Measurements from ENCODE around the gene KCTD13.
"Not testable (repeated sequence)": the region's sequence is repeated elsewhere in the genome, so short reads cannot be mapped to it uniquely, and the experiment has no call there.

KCTD13 gene

GRCh38 chr16:29961127-29961478 lies 35.1 kb upstream of the KCTD13 start:
- no peak for DNase-seq (ENCODE audit: extremely low spot score)
- TF ChIP-seq CTCF (IDR thresholded peaks at IDR 0.05; ENCODE audit: control extremely low read depth, extremely low read depth, low read depth, missing control alignments) = no peak
- ChIA-PET CTCF (interaction anchor here (0.6 to 3.6 kb wide), 9 partner anchors 11 to 97 kb away, joined by 3 to 32 read pairs (median 4); partner anchors contain the start of gene TAOK2), POLR2A (interaction anchor here (0.7 kb wide), 1 partner anchor 31 kb away, joined by 8 read pairs; no protein-coding TSS in a partner anchor)

- POLR2A ChIA-PET; DNase-seq (ENCODE audit: extremely low spot score): not testable (repeated sequence)
- CTCF ChIA-PET = interaction anchor here (1.2 to 3.6 kb wide), 3 partner anchors 12 to 72 kb away, joined by 3 to 32 read pairs (median 4); partner anchors contain the start of gene TAOK2
Observed at GRCh38 chr16:29959821-29960220, 33.8 kb upstream of the KCTD13 start.

DNA sequence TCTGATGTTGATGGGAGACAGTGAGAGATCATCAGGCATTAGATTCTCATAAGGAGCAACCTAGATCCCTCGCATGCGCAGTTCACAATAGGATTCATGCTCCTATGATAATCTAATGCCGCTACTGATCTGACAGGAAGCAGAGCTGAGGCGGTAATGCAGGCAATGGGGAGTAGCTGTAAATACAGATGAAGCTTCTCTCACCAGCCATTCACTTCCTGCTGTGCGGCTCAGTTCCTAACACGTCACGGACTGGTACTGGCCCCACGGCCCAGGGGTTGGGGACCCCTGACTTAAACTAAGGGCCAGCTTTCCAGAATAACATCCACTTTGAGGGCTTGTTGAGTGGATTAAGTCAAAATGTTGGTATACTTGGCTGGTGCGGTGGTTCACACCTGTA lies 33.3 kb upstream of the KCTD13 start:
- ChIA-PET POLR2A (no interaction called here), CTCF (no interaction called here)
- no peak for TF ChIP-seq CTCF (IDR thresholded peaks at IDR 0.05; ENCODE audit: control extremely low read depth, extremely low read depth, low read depth, missing control alignments)
- DNase-seq (ENCODE audit: extremely low spot score) = no peak

DNA sequence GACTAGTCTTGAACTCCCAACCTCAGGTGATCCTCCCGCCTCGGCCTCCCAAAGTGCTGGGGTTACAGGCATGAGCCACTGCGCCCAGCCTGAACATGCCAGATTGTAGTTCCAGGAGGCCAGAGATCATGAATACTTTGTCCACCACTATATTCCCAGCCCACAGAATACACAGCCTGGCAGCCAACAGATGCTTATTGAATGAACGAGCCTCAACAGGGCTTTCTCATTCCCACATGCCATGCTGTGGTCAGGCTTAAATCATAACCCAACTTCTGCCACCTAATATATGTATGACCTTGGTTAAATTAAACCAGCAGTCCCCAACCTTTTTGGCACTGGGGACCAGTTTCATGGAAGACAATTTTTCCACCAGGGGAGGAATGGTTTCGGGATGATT lies 32.7 kb upstream of the KCTD13 start:
- TF ChIP-seq CTCF (IDR thresholded peaks at IDR 0.05; ENCODE audit: control extremely low read depth, extremely low read depth, low read depth, missing control alignments) = no peak
- CTCF ChIA-PET = no interaction called here

DNA sequence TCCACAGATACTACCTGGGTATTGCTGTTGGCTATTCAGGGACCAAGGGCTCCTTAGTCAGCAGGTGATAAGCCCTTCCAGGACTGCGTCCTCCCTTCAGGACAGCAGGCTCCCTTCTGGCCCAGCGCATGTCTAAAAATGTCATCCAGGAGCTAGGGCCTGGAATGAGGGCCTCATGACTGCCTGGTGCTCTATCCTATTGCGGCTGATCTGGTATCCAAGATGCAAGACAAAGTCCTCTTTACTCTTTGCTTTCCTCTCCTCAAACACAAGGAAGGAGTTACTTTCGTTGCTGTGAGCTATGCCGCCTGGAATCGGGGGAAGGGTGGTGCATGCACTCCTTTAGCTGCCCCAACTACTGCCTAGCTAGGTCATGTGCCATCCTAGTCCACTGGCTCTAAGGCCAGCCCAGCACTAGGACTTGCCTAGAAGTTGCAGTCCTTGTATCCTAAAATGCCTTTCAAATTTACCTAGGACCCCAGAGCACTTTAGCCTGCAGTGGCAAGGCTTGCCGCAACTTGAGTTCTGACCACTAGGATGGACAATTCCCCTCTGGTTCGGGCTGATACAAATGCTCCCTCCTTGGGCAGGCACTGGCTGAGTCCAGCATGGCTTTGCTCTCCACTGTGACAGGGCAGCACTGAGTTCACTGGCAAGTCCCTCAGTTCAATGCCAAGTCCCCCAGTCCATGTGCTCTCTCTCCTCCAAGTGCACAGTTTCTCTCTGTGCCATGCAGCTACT lies 25.8 kb upstream of the KCTD13 start:
- ChIA-PET CTCF (no interaction called here), POLR2A (interaction anchor here (0.6 kb wide), 1 partner anchor 71 kb away, joined by 3 read pairs; no protein-coding TSS in a partner anchor)
- no peak for TF ChIP-seq CTCF (IDR thresholded peaks at IDR 0.05; ENCODE audit: control extremely low read depth, extremely low read depth, low read depth, missing control alignments)
- no peak for DNase-seq (ENCODE audit: extremely low spot score)

More for the DNA sequence above, 32.7 kb upstream of the KCTD13 start:
- POLR2A ChIA-PET = no interaction called here
- DNase-seq (ENCODE audit: extremely low spot score) = no peak

- no peak for TF ChIP-seq CTCF (IDR thresholded peaks at IDR 0.05; ENCODE audit: control extremely low read depth, extremely low read depth, low read depth, missing control alignments)
- no peak for DNase-seq (ENCODE audit: extremely low spot score)
- CTCF ChIA-PET = no interaction called here
- POLR2A ChIA-PET = no interaction called here
Observed at GRCh38 chr16:29950806-29951461, 24.9 kb upstream of the KCTD13 start.

DNA sequence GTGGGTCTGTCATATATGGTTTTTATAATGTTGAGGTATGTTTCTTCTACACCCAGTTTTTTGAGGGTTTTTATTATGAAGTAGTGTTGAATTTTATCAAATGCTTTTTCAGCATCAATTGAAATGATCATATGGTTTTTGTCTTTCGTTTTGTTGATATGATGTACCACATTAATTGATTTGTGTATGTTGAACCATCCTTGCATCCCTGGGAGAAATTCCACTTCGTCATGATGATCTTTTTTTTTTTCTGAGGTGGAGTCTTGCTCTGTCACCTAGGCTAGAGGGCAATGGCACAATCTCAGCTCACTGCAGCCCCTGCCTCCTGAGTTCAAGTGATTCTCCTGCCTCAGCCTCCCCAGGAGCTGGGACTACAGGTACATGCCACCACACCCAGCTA lies 21.9 kb upstream of the KCTD13 start:
- no peak for DNase-seq (ENCODE audit: extremely low spot score)
- TF ChIP-seq CTCF (IDR thresholded peaks at IDR 0.05; ENCODE audit: control extremely low read depth, extremely low read depth, low read depth, missing control alignments) = no peak
- ChIA-PET POLR2A (no interaction called here), CTCF (interaction anchor here (2.1 kb wide), 1 partner anchor 14 kb away, joined by 8 read pairs; the partner anchor contains the start of gene TMEM219)

Data from GM10248 (cell line).